IMR-90 (cell line): Measurements from ENCODE around the gene NIPBL. TPM values are rescaled to one million over a fixed set of nuclear protein-coding genes. Genes with fewer than 3 reads are reported as not detected.

Source experiments
- ATAC-seq: fragments of 200-7000 bp; cut with Tn5 transposase; 2 replicates; pipeline ENCODE4 v1.9.1; 2020; ENCODE audit warnings: low read depth, mild to moderate bottlenecking, moderate library complexity
- BruUV-seq: library from RNA; stranded (reverse); fragments of 400-500 nt; replicated peaks from 2 replicates; lab custom pipeline; 2021; lab: Mats Ljungman, UMichigan
- CTCF ChIA-PET: fragments of 300-600 bp; formaldehyde crosslinking; extraction: SDS; loops from one replicate; lab custom pipeline; 2021; ENCODE audit warnings: antibody characterized with exemption; lab: Yijun Ruan, JAX
- POLR2A ChIA-PET: fragments of 300-600 bp; sonication (Branson Sonifier 250); formaldehyde crosslinking; loops from one replicate; lab custom pipeline; 2022; ENCODE audit warnings: antibody characterized with exemption; ENCODE audit not compliant: unreplicated experiment; lab: Charles Lee
- DNase-seq: peaks from one replicate; pipeline ENCODE4 v3.0.0; 2013
- H2AFZ ChIP-seq: replicated peaks from 2 replicates; pipeline ENCODE3; 2013; ENCODE audit warnings: low read length, mild to moderate bottlenecking; ENCODE audit not compliant: poor library complexity
- H2AK5ac ChIP-seq: 2 replicates; pipeline ENCODE4 v1.6.1; 2013; ENCODE audit warnings: low read depth, low read length, inconsistent platforms
- H2AK9ac ChIP-seq: replicated peaks from 2 replicates; pipeline ENCODE3; 2013; ENCODE audit warnings: mild to moderate bottlenecking, low read depth, low read length, moderate library complexity; ENCODE audit not compliant: poor library complexity
- H2BK120ac ChIP-seq: 2 replicates; pipeline ENCODE4 v1.6.1; 2013; ENCODE audit warnings: low read depth, low read length, inconsistent platforms
- H2BK15ac ChIP-seq: 3 replicates; pipeline ENCODE4 v1.6.1; 2013; ENCODE audit warnings: low read depth, low read length, inconsistent platforms
- H2BK20ac ChIP-seq: 2 replicates; pipeline ENCODE4 v1.6.1; 2013; ENCODE audit warnings: low read depth, mild to moderate bottlenecking, inconsistent platforms, low read length, moderate library complexity
- H2BK5ac ChIP-seq: 2 replicates; pipeline ENCODE4 v1.6.1; 2013; ENCODE audit warnings: mild to moderate bottlenecking, low read depth, low read length, inconsistent platforms; ENCODE audit not compliant: poor library complexity, severe bottlenecking
- H3K14ac ChIP-seq: replicated peaks from 2 replicates; pipeline ENCODE4 v1.6.1; 2013; ENCODE audit warnings: low read depth, low read length, inconsistent platforms
- H3K18ac ChIP-seq: 2 replicates; pipeline ENCODE4 v1.6.1; 2013; ENCODE audit warnings: low read depth, low read length, control low read depth
- H3K23ac ChIP-seq: 2 replicates; pipeline ENCODE4 v1.6.1; 2013; ENCODE audit warnings: low read depth, low read length, inconsistent platforms
- H3K27ac ChIP-seq: 2 replicates; pipeline ENCODE4 v1.5.1; 2013; ENCODE audit warnings: mild to moderate bottlenecking, control low read depth, low read length; ENCODE audit not compliant: insufficient read depth
- H3K27me3 ChIP-seq: 2 replicates; pipeline ENCODE4 v1.6.1; 2013; ENCODE audit warnings: low read length; ENCODE audit not compliant: control insufficient read depth, insufficient read depth
- H3K36me3 ChIP-seq: 2 replicates; pipeline ENCODE4 v1.6.1; 2013; ENCODE audit warnings: low read length, mixed read lengths; ENCODE audit not compliant: control insufficient read depth, insufficient read depth
- H3K4ac ChIP-seq: 2 replicates; pipeline ENCODE4 v1.6.1; 2013; ENCODE audit warnings: low read depth, low read length, inconsistent platforms
- H3K4me1 ChIP-seq: 2 replicates; pipeline ENCODE4 v1.6.1; 2013; ENCODE audit warnings: low read length, mixed read lengths; ENCODE audit not compliant: control insufficient read depth, insufficient read depth
- H3K4me2 ChIP-seq: 2 replicates; pipeline ENCODE4 v1.6.1; 2013; ENCODE audit warnings: low read depth, mild to moderate bottlenecking, control low read depth, low read length, moderate library complexity
- H3K4me3 ChIP-seq: 2 replicates; pipeline ENCODE4 v1.5.1; 2013; ENCODE audit warnings: low read depth, mild to moderate bottlenecking, control low read depth, low read length, moderate library complexity; ENCODE audit not compliant: insufficient read depth
- H3K56ac ChIP-seq: 2 replicates; pipeline ENCODE4 v1.6.1; 2013; ENCODE audit warnings: low read length, inconsistent platforms; ENCODE audit not compliant: insufficient read depth; ENCODE audit errors: extremely low read depth
- H3K79me1 ChIP-seq, 2 experiments: 2 replicates each; pipeline ENCODE4 v1.6.1; 2013; ENCODE audit warnings: low read length in 2 of 2, inconsistent platforms in 1 of 2, low read depth in 1 of 2
- H3K9ac ChIP-seq: 2 replicates; pipeline ENCODE4 v1.6.1; 2013; ENCODE audit warnings: low read depth, low read length, control low read depth
- H3K9me1 ChIP-seq: 2 replicates; pipeline ENCODE4 v1.6.1; 2013; ENCODE audit warnings: low read length, inconsistent platforms; ENCODE audit not compliant: insufficient read depth
- H3K9me3 ChIP-seq: 2 replicates; pipeline ENCODE4 v1.6.1; 2013; ENCODE audit warnings: low read length; ENCODE audit not compliant: control insufficient read depth, insufficient read depth
- H4K20me1 ChIP-seq: 2 replicates; pipeline ENCODE4 v1.6.1; 2013; ENCODE audit warnings: low read length, inconsistent platforms; ENCODE audit not compliant: insufficient read depth
- H4K5ac ChIP-seq: 2 replicates; pipeline ENCODE4 v1.6.1; 2013; ENCODE audit warnings: mild to moderate bottlenecking, low read depth, low read length, control low read depth
- H4K8ac ChIP-seq, 2 experiments: 2 replicates each; pipeline ENCODE4 v1.6.1; 2013; ENCODE audit warnings: low read depth in 2 of 2, low read length in 2 of 2, control low read depth in 1 of 2, inconsistent platforms in 1 of 2
- H4K91ac ChIP-seq: 2 replicates; pipeline ENCODE4 v1.6.1; 2013; ENCODE audit warnings: low read depth, low read length, inconsistent platforms; ENCODE audit not compliant: insufficient read depth
- BHLHE40 ChIP-seq: fragments of 150-350 bp; IDR thresholded peaks from 2 replicates; pipeline ENCODE4 v1.6.1; 2016; ENCODE audit warnings: mild to moderate bottlenecking, low read depth, low read length
- CEBPB ChIP-seq: IDR thresholded peaks from 2 replicates; pipeline ENCODE4 v1.6.1; 2012; ENCODE audit warnings: low read depth, low read length, improper control_type of control experiment
- CTCF ChIP-seq: conservative IDR thresholded peaks from 2 replicates; pipeline ENCODE4 v1.5.1; 2012; ENCODE audit warnings: mild to moderate bottlenecking, low read depth, low read length, improper control_type of control experiment
- ELK1 ChIP-seq: fragments of 150-350 bp; IDR thresholded peaks from 2 replicates; pipeline ENCODE4 v1.6.1; 2016; ENCODE audit warnings: low read depth, mild to moderate bottlenecking, low read length, moderate library complexity, borderline replicate concordance
- FOS ChIP-seq: fragments of 150-350 bp; IDR thresholded peaks from 2 replicates; pipeline ENCODE4 v1.6.1; 2016; ENCODE audit warnings: low read depth, low read length
- MAFK ChIP-seq: IDR thresholded peaks from 2 replicates; pipeline ENCODE4 v1.6.1; 2012; ENCODE audit warnings: low read depth, low read length, improper control_type of control experiment
- MAZ ChIP-seq: IDR thresholded peaks from 2 replicates; pipeline ENCODE4 v1.6.1; 2012; ENCODE audit warnings: low read depth, mild to moderate bottlenecking, low read length, improper control_type of control experiment, moderate library complexity, borderline replicate concordance
- MXI1 ChIP-seq: IDR thresholded peaks from 2 replicates; pipeline ENCODE4 v1.6.1; 2012; ENCODE audit warnings: low read depth, mild to moderate bottlenecking, low read length, moderate library complexity, borderline replicate concordance
- NFE2L2 ChIP-seq: fragments of 150-350 bp; IDR thresholded peaks from 2 replicates; pipeline ENCODE4 v1.6.1; 2016; ENCODE audit warnings: low read depth, mild to moderate bottlenecking, low read length
- POLR2A ChIP-seq: IDR thresholded peaks from 2 replicates; pipeline ENCODE4 v1.6.1; 2012; ENCODE audit warnings: mild to moderate bottlenecking, low read depth, low read length
- RAD21 ChIP-seq: IDR thresholded peaks from 2 replicates; pipeline ENCODE4 v1.6.1; 2012; ENCODE audit warnings: low read length, improper control_type of control experiment
- RCOR1 ChIP-seq: IDR thresholded peaks from 2 replicates; pipeline ENCODE4 v1.6.1; 2012; ENCODE audit warnings: mild to moderate bottlenecking, low read length, improper control_type of control experiment; ENCODE audit not compliant: insufficient replicate concordance
- RFX5 ChIP-seq: IDR thresholded peaks from 2 replicates; pipeline ENCODE4 v1.8.0; 2012; ENCODE audit warnings: low read depth, mild to moderate bottlenecking, low read length, moderate library complexity
- SMC3 ChIP-seq: fragments of 150-350 bp; IDR thresholded peaks from 2 replicates; pipeline ENCODE4 v1.6.1; 2016; ENCODE audit warnings: low read depth, mild to moderate bottlenecking, antibody characterized with exemption, low read length, moderate library complexity
- USF2 ChIP-seq: fragments of 150-350 bp; IDR thresholded peaks from 2 replicates; pipeline ENCODE4 v1.6.1; 2017; ENCODE audit warnings: mild to moderate bottlenecking, antibody characterized with exemption, low read length, low read depth
- WGBS, 2 experiments: methylation state at CpG; one replicate each; pipeline versions ENCODE4 v1.1.5 to v1.1.7; 2013; ENCODE audit warnings: missing lambda C conversion rate in 2 of 2; ENCODE audit not compliant: insufficient read length in 1 of 2; ENCODE audit errors: extremely low coverage in 2 of 2; 5-methylcytosine and 5-hydroxymethylcytosine counted together
- dilution Hi-C: fragments of 300-500 bp; cut with HindIII; formaldehyde crosslinking; loops from one replicate; pipeline ENCODE4 v1.14.3; 2018; ENCODE audit warnings: low sequenced_read_pairs; ENCODE audit not compliant: unreplicated experiment
- in situ Hi-C: fragments of 300-500 bp; cut with MboI; formaldehyde crosslinking; loops from 3 replicates; pipeline ENCODE4 v1.14.3; 2019; ENCODE audit warnings: low sequenced_read_pairs, inconsistent platforms, mixed read lengths
- intact Hi-C: fragments of 100-400 bp; cut with micrococcal nuclease; formaldehyde crosslinking; loops from 2 replicates; pipeline ENCODE4 v1.10.0; 2022
- polyA plus RNA-seq, 3 experiments: library from polyadenylated mRNA; depleted of rRNA; stranded (reverse); fragments of >200 nt; gene quantifications; 2 replicates each; pipeline ENCODE4 v1.2.3, GENCODE V29; 2012; ENCODE audit warnings: low replicate concordance in 1 of 3
- total RNA-seq: library from RNA; depleted of rRNA; stranded (reverse); fragments of >200 nt; gene quantifications from 2 replicates; pipeline ENCODE4 v1.2.3, GENCODE V29; 2012

The NIPBL gene
- total and polyA plus RNA-seq, 2 of the 4 experiments (the other 2 are of a cell fraction): 8.4 to 46.4 TPM

GRCh38 chr5:37110135-37110534, 233.6 kb downstream of the NIPBL start:
- Histone ChIP-seq H3K9me1 (no peaks in the 10 kb centered on the region), H4K91ac (no peak overlapping the region), H3K36me3 (peaks cover 17% of the 10 kb centered on the region), H2AK5ac (no peak overlapping the region), H2AFZ (no peak overlapping the region), H3K14ac (no peak overlapping the region), H2BK5ac (no peak overlapping the region), H3K9ac (no peak overlapping the region), H3K27ac (no peak overlapping the region), H4K5ac (no peak overlapping the region), H2BK15ac (no peak overlapping the region), H2BK20ac (no peak overlapping the region), H4K20me1 (no peaks in the 10 kb centered on the region), H3K27me3 (no peaks in the 10 kb centered on the region), H3K79me1 (no peaks in the 10 kb centered on the region), H3K4me2 (no peak overlapping the region), H3K18ac (no peak overlapping the region), H3K23ac (no peak overlapping the region), H3K4me1 (no peaks in the 10 kb centered on the region), H3K9me3 (no peaks in the 10 kb centered on the region), H3K56ac (no peak overlapping the region), H3K4ac (no peak overlapping the region), H2BK120ac (no peak overlapping the region), H2AK9ac (no peak overlapping the region), H4K8ac (no peak overlapping the region), H3K4me3 (no peak overlapping the region)
- intact Hi-C loops: no loop called here
- BruUV-seq: no TSS peak
- CTCF ChIA-PET: no interaction called here
- ATAC-seq (no peak), DNase-seq (no peak)
- 100% methylated on average over 1 of the region's 1 CpG; no CpG with 5 or more reads in 1 of the 2 experiments for WGBS, 2 experiments
- dilution Hi-C loops: no loop called here
- no peak for TF ChIP-seq BHLHE40
- TF ChIP-seq MAZ: no peak
- no peak for TF ChIP-seq FOS
- TF ChIP-seq USF2: no peak
- TF ChIP-seq SMC3: no peak
- no peak for TF ChIP-seq RCOR1
- TF ChIP-seq RAD21: no peak
- no peak for TF ChIP-seq MXI1
- TF ChIP-seq NFE2L2: no peak
- no peak for TF ChIP-seq MAFK
- no peak for TF ChIP-seq RFX5
- TF ChIP-seq POLR2A: no peak
- TF ChIP-seq ELK1: no peak
- no peak for TF ChIP-seq CEBPB
- TF ChIP-seq CTCF: no peak
- in situ Hi-C loops: no loop called here
- POLR2A ChIA-PET: no interaction called here
